Osteocyte (in vitro differentiated cells): ENCODE measurements around the gene NKX2-2. TPM values are rescaled to one million over a fixed set of nuclear protein-coding genes. Genes with fewer than 3 reads are reported as not detected.
A peak's percentile ranks its signal among the peaks of the same experiment; 100 is the strongest.

Source experiments
- DNase-seq: peaks from one replicate; pipeline ENCODE4 v3.0.0; 2021; ENCODE audit warnings: mixed read lengths; ENCODE audit not compliant: unreplicated experiment; ENCODE audit errors: extremely low spot score
- H3K27ac Mint-ChIP-seq: one replicate; pipeline ENCODE4 v1.8.0; 2021; ENCODE audit warnings: mild to moderate bottlenecking, mixed read lengths; ENCODE audit not compliant: unreplicated experiment
- H3K27me3 Mint-ChIP-seq: one replicate; pipeline ENCODE4 v1.8.0; 2021; ENCODE audit warnings: mixed read lengths; ENCODE audit not compliant: unreplicated experiment
- H3K36me3 Mint-ChIP-seq: one replicate; pipeline ENCODE4 v1.8.0; 2021; ENCODE audit warnings: mixed read lengths; ENCODE audit not compliant: unreplicated experiment
- H3K4me1 Mint-ChIP-seq: one replicate; pipeline ENCODE4 v1.8.0; 2021; ENCODE audit warnings: mixed read lengths; ENCODE audit not compliant: unreplicated experiment
- H3K4me3 Mint-ChIP-seq: one replicate; pipeline ENCODE4 v1.8.0; 2021; ENCODE audit warnings: mild to moderate bottlenecking, moderate library complexity, mixed read lengths; ENCODE audit not compliant: unreplicated experiment
- H3K9me3 Mint-ChIP-seq: one replicate; pipeline ENCODE4 v1.8.0; 2021; ENCODE audit warnings: mixed read lengths; ENCODE audit not compliant: unreplicated experiment
- total RNA-seq: library from RNA; stranded (reverse); gene quantifications from 2 replicates; pipeline ENCODE4 v1.2.1, GENCODE V29; 2021
- TF ChIP-seq, protein P1 (sequence below): fragments of 200-600 bp; sonication (generic); IDR thresholded peaks from 2 replicates; pipeline ENCODE4 v1.5.0; 2021; ENCODE audit warnings: antibody characterized with exemption, mild to moderate bottlenecking, moderate library complexity

NKX2-2 gene
- total RNA-seq, 1 donor from 2014 or later, result not detected

DNA sequence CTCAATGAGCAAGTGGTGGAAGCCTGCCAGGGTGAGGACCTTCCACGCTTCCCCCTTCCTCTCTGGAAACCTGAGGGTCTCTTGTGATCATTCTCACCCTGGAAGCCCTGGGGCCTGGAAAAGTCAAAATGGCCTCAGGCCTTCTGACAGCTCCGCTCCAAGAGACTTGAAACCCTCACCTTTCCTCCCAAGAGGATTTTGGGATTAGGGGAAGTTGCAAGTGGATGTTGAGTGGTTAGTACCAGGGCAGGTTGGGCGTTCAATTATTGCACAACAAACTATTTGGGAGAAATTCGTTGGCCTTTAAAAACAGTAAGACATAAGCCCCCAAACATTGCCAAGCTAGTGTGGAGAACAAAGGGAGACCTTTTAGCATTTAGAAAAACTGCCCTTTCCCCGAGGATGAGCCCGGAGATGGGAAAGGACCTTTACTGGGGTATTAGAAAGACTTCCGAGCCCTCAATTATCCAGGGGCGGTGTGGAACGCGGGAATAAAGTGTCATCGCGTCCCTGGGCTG is 4.7 kb downstream of the NKX2-2 start:
- H3K9me3 Mint-ChIP-seq, result no peaks in the 10 kb centered on the region
- peaks cover 70% of the 10 kb centered on the region for H3K27me3 Mint-ChIP-seq
- no peak overlapping the region for H3K27ac Mint-ChIP-seq
- peaks cover 43% of the 10 kb centered on the region for H3K4me1 Mint-ChIP-seq
- TF ChIP-seq, protein P1, sequence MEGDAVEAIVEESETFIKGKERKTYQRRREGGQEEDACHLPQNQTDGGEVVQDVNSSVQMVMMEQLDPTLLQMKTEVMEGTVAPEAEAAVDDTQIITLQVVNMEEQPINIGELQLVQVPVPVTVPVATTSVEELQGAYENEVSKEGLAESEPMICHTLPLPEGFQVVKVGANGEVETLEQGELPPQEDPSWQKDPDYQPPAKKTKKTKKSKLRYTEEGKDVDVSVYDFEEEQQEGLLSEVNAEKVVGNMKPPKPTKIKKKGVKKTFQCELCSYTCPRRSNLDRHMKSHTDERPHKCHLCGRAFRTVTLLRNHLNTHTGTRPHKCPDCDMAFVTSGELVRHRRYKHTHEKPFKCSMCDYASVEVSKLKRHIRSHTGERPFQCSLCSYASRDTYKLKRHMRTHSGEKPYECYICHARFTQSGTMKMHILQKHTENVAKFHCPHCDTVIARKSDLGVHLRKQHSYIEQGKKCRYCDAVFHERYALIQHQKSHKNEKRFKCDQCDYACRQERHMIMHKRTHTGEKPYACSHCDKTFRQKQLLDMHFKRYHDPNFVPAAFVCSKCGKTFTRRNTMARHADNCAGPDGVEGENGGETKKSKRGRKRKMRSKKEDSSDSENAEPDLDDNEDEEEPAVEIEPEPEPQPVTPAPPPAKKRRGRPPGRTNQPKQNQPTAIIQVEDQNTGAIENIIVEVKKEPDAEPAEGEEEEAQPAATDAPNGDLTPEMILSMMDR, result no peak
- H3K4me3 Mint-ChIP-seq, result peak overlapping the region; percentile 75
- H3K36me3 Mint-ChIP-seq, result peaks cover 2% of the 10 kb centered on the region
- no peak for DNase-seq

GRCh38 chr20:21508230-21509078 is 5.4 kb downstream of the NKX2-2 start:
- no peak overlapping the region for H3K4me3 Mint-ChIP-seq

DNA sequence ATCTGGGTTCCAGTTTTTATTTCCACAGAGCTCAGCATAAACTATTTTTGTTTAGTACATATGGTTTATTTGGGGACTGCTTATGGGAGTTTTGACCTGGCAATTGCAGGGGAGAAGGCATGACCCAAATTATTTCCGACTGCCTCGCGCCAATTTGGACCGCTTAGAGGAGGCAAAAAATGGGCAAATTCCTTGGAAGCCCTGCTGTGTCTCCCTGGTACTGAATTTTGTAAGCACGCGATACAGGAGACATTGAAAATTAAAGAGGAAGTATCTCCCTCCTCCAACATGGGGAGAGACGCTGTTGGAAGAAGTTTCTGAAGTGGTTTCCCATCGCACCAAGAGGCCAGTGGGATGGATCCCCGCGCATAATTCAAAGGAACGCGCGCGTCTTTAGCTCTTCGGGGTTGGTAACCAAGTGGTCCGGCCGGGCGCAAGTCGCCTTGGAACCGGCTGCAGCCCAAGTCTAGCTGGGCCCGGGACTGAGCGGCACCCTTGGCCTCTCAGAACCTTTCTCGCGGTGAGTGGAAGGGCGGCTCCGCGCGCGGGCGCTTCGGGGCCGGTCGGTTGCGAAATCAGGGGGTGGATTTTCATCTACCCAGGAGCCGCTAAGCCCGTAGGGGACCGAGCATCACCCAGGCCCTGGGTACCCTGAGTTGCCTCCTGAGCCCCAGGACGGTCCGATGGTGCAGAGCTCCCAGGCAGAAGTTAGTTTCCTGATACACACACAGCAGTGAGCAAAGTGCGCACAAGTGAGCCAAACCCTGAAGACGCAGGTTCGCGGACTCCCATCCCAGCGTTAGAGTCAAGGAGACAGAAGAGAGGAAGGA is 6.2 kb downstream of the NKX2-2 start:
- TF ChIP-seq, protein P1, result no peak
- H3K4me1 Mint-ChIP-seq, result peaks cover 34% of the 10 kb centered on the region
- H3K9me3 Mint-ChIP-seq, result no peaks in the 10 kb centered on the region
- no peak overlapping the region for H3K27ac Mint-ChIP-seq
- no peak overlapping the region for H3K4me3 Mint-ChIP-seq
- H3K36me3 Mint-ChIP-seq, result peaks cover 2% of the 10 kb centered on the region
- H3K27me3 Mint-ChIP-seq, result peaks cover 70% of the 10 kb centered on the region
- no peak for DNase-seq

More at GRCh38 chr20:21508230-21509078, 5.4 kb downstream of the NKX2-2 start:
- TF ChIP-seq, protein P1, result no peak
- no peak overlapping the region for H3K27ac Mint-ChIP-seq
- peaks cover 68% of the 10 kb centered on the region for H3K27me3 Mint-ChIP-seq
- H3K4me1 Mint-ChIP-seq, result peaks cover 41% of the 10 kb centered on the region
- peak; percentile 77 for DNase-seq
- H3K9me3 Mint-ChIP-seq, result no peaks in the 10 kb centered on the region
- H3K36me3 Mint-ChIP-seq, result peaks cover 2% of the 10 kb centered on the region

- H3K36me3 Mint-ChIP-seq, result no peaks in the 10 kb centered on the region
- TF ChIP-seq, protein P1, result peak; percentile 82
- H3K4me1 Mint-ChIP-seq, result peaks cover 20% of the 10 kb centered on the region
- H3K4me3 Mint-ChIP-seq, result peak overlapping the region; percentile 48
- DNase-seq, result no peak
- no peak overlapping the region for H3K27ac Mint-ChIP-seq
- H3K27me3 Mint-ChIP-seq, result peaks cover 56% of the 10 kb centered on the region
- H3K9me3 Mint-ChIP-seq, result no peaks in the 10 kb centered on the region
These were observed 7.9 kb downstream of the NKX2-2 start for GRCh38 chr20:21505810-21506530.
